ENCODE measurements around the gene DARS1. TPM values are rescaled to one million over a fixed set of nuclear protein-coding genes. Genes with fewer than 3 reads are reported as not detected.

The DARS1 gene
- total RNA-seq (100 to 1,000 TPM in 1 of 5 experiments, 10 to 100 TPM in 4; 45.3 to 140 (median 63.4) TPM), polyA plus RNA-seq (100 to 1,000 TPM; 102 to 124 TPM), total RNA-seq (63.0 reads per million, percentile 76 among the genes with 10 or more reads in this experiment)

GRCh38 chr2:135985018-135985825 is at the start of gene DARS1:
TSS of gene DARS1 (minus strand) at chr2:135985626. CDS start at chr2:135985468, 158 bp downstream.
- Mint-ChIP-seq H3K27me3 (no peaks in the 10 kb centered on the region), H3K27ac (peak within 1 kb of the TSS; percentile 98 to 99 (median 98)), H3K4me1 (peaks cover 9 to 66% (median 54%) of the 10 kb centered on the region in 7 donors), H3K36me3 (peaks cover 0 to 48% (median 10%) of the 10 kb centered on the region in 5 donors), H3K9me3 (peaks cover 0 to 8% (median 0%) of the 10 kb centered on the region in 11 donors), H3K4me3 (peak within 1 kb of the TSS; percentile 90 to 99 (median 97))
- Histone ChIP-seq H3K4me3 (ENCODE audit: low read length) (peak within 1 kb of the TSS; percentile 82), H3K36me3 (ENCODE audit: control insufficient read depth in 2 of 3, insufficient read depth in 3 of 3, low read length in 3 of 3) (peaks cover 0 to 12% (median 0%) of the 10 kb centered on the region in 3 experiments), H3K27me3 (ENCODE audit: control insufficient read depth in 2 of 2, insufficient read depth in 2 of 2, low read length in 2 of 2) (no peaks in the 10 kb centered on the region), H3K4me1 (ENCODE audit: control insufficient read depth in 2 of 2, insufficient read depth in 2 of 2, low read length in 2 of 2) (peaks cover 0 to 24% of the 10 kb centered on the region in 2 donors), H3K9me3 (ENCODE audit: control insufficient read depth in 2 of 3, low read length in 3 of 3) (no peaks in the 10 kb centered on the region), H3K27ac (ENCODE audit: low read depth, low read length) (peak within 1 kb of the TSS; percentile 95)
- ChIA-PET POLR2A (interaction anchor here (0.7 to 2.1 kb wide), 17 partner anchors 10 to 341 kb away, joined by 3 to 12 read pairs (median 4); no protein-coding TSS in a partner anchor), CTCF (interaction anchor here (0.6 to 1.2 kb wide), 3 partner anchors 15 to 399 kb away, joined by 3 to 5 read pairs (median 5); no protein-coding TSS in a partner anchor)
- DNase-seq (peak; percentile 67 to 89 (median 78)), ATAC-seq (peak; percentile 92)
- intact Hi-C loops (cut with micrococcal nuclease): loop anchor here (1.0 to 10.0 kb wide), 21 partner anchors 12 to 1066 kb away; partner anchors contain the start of genes MCM6 (in 2 of the 2), R3HDM1 (in 2 of the 2), ZRANB3 (in 2 of the 2) and CCNT2 (in 1 of the 2)

- no peak for DNase-seq
- no peaks in the 10 kb centered on the region for H3K36me3 ChIP-seq (ENCODE audit: control insufficient read depth in 2 of 3, insufficient read depth in 3 of 3, low read length in 3 of 3)
- Mint-ChIP-seq H3K27me3 (peaks cover 0 to 4% (median 0%) of the 10 kb centered on the region in 5 donors), H3K4me3 (peak overlapping the region in 1 of 10 donors; percentile 2), H3K4me1 (peaks cover 0 to 11% (median 0%) of the 10 kb centered on the region in 7 donors), H3K27ac (no peak overlapping the region), H3K36me3 (peaks cover 0 to 20% (median 5%) of the 10 kb centered on the region in 5 donors), H3K9me3 (peaks cover 0 to 9% (median 0%) of the 10 kb centered on the region in 11 donors)
- H3K27me3 ChIP-seq (ENCODE audit: control insufficient read depth in 2 of 2, insufficient read depth in 2 of 2, low read length in 2 of 2): no peaks in the 10 kb centered on the region
- H3K9me3 ChIP-seq (ENCODE audit: control insufficient read depth in 2 of 3, low read length in 3 of 3): no peaks in the 10 kb centered on the region
- no peak overlapping the region for H3K27ac ChIP-seq (ENCODE audit: low read depth, low read length)
- ChIA-PET CTCF (interaction anchor here (0.6 kb wide), 2 partner anchors 10 to 77 kb away, joined by 3 read pairs; no protein-coding TSS in a partner anchor), POLR2A (interaction anchor here (0.5 to 0.8 kb wide), 2 partner anchors 96 to 1655 kb away, joined by 3 to 4 read pairs; no protein-coding TSS in a partner anchor)
- intact Hi-C loops (cut with micrococcal nuclease): no loop called here
- H3K4me1 ChIP-seq (ENCODE audit: control insufficient read depth in 2 of 2, insufficient read depth in 2 of 2, low read length in 2 of 2): no peaks in the 10 kb centered on the region
- no peak for ATAC-seq
- H3K4me3 ChIP-seq (ENCODE audit: low read length): no peak overlapping the region
These were observed 49.2 kb upstream of the DARS1 start for GRCh38 chr2:136034629-136035028.

- Mint-ChIP-seq H3K36me3 (peaks cover 0 to 9% (median 0%) of the 10 kb centered on the region in 5 donors), H3K9me3 (peaks cover 0 to 4% (median 0%) of the 10 kb centered on the region in 11 donors), H3K4me3 (no peak overlapping the region), H3K27ac (no peak overlapping the region), H3K4me1 (peaks cover 0 to 11% (median 0%) of the 10 kb centered on the region in 7 donors), H3K27me3 (peaks cover 0 to 4% (median 0%) of the 10 kb centered on the region in 5 donors)
- H3K9me3 ChIP-seq (ENCODE audit: control insufficient read depth in 2 of 3, low read length in 3 of 3): no peaks in the 10 kb centered on the region
- no peaks in the 10 kb centered on the region for H3K27me3 ChIP-seq (ENCODE audit: control insufficient read depth in 2 of 2, insufficient read depth in 2 of 2, low read length in 2 of 2)
- ChIA-PET POLR2A (interaction anchor here (0.7 kb wide), 1 partner anchor 147 kb away, joined by 3 read pairs; no protein-coding TSS in a partner anchor), CTCF (interaction anchor here (0.5 kb wide), 1 partner anchor 11 kb away, joined by 3 read pairs; no protein-coding TSS in a partner anchor)
- intact Hi-C loops (cut with micrococcal nuclease): no loop called here
- ATAC-seq: no peak
- no peaks in the 10 kb centered on the region for H3K36me3 ChIP-seq (ENCODE audit: control insufficient read depth in 2 of 3, insufficient read depth in 3 of 3, low read length in 3 of 3)
- H3K4me3 ChIP-seq (ENCODE audit: low read length): no peak overlapping the region
- DNase-seq: no peak
- H3K4me1 ChIP-seq (ENCODE audit: control insufficient read depth in 2 of 2, insufficient read depth in 2 of 2, low read length in 2 of 2): no peaks in the 10 kb centered on the region
- H3K27ac ChIP-seq (ENCODE audit: low read depth, low read length): no peak overlapping the region
These were observed 47.5 kb upstream of the DARS1 start for GRCh38 chr2:136032817-136033535.

GRCh38 chr2:136032192-136032591 is 46.8 kb upstream of the DARS1 start:
- peaks cover 0 to 9% (median 0%) of the 10 kb centered on the region in 5 donors for H3K36me3 Mint-ChIP-seq
- intact Hi-C loops (cut with micrococcal nuclease): no loop called here
- Histone ChIP-seq H3K4me3 (ENCODE audit: low read length) (no peak overlapping the region), H3K4me1 (ENCODE audit: control insufficient read depth in 2 of 2, insufficient read depth in 2 of 2, low read length in 2 of 2) (no peaks in the 10 kb centered on the region), H3K27me3 (ENCODE audit: control insufficient read depth in 2 of 2, insufficient read depth in 2 of 2, low read length in 2 of 2) (no peaks in the 10 kb centered on the region), H3K9me3 (ENCODE audit: control insufficient read depth in 2 of 3, low read length in 3 of 3) (no peaks in the 10 kb centered on the region), H3K36me3 (ENCODE audit: control insufficient read depth in 2 of 3, insufficient read depth in 3 of 3, low read length in 3 of 3) (no peaks in the 10 kb centered on the region), H3K27ac (ENCODE audit: low read depth, low read length) (no peak overlapping the region)
- ATAC-seq (no peak), DNase-seq (no peak)
- peaks cover 0 to 11% (median 4%) of the 10 kb centered on the region in 7 donors for H3K4me1 Mint-ChIP-seq
- peaks cover 0 to 3% (median 0%) of the 10 kb centered on the region in 11 donors for H3K9me3 Mint-ChIP-seq
- H3K27me3 Mint-ChIP-seq: peaks cover 0 to 4% (median 0%) of the 10 kb centered on the region in 5 donors
- H3K27ac Mint-ChIP-seq: no peak overlapping the region
- POLR2A ChIA-PET: no interaction called here
- CTCF ChIA-PET: no interaction called here
- no peak overlapping the region for H3K4me3 Mint-ChIP-seq

GRCh38 chr2:136031711-136032110 is 46.3 kb upstream of the DARS1 start:
- no peaks in the 10 kb centered on the region for H3K4me1 ChIP-seq (ENCODE audit: control insufficient read depth in 2 of 2, insufficient read depth in 2 of 2, low read length in 2 of 2)
- Mint-ChIP-seq H3K4me3 (no peak overlapping the region), H3K9me3 (peaks cover 0 to 3% (median 0%) of the 10 kb centered on the region in 11 donors), H3K27ac (no peak overlapping the region), H3K27me3 (peaks cover 0 to 4% (median 0%) of the 10 kb centered on the region in 5 donors), H3K4me1 (peaks cover 0 to 14% (median 2%) of the 10 kb centered on the region in 7 donors), H3K36me3 (peaks cover 0 to 9% (median 0%) of the 10 kb centered on the region in 5 donors)
- ATAC-seq (no peak), DNase-seq (no peak)
- CTCF ChIA-PET: no interaction called here
- no peaks in the 10 kb centered on the region for H3K9me3 ChIP-seq (ENCODE audit: control insufficient read depth in 2 of 3, low read length in 3 of 3)
- H3K27ac ChIP-seq (ENCODE audit: low read depth, low read length): no peak overlapping the region
- POLR2A ChIA-PET: no interaction called here
- no peaks in the 10 kb centered on the region for H3K36me3 ChIP-seq (ENCODE audit: control insufficient read depth in 2 of 3, insufficient read depth in 3 of 3, low read length in 3 of 3)
- no peaks in the 10 kb centered on the region for H3K27me3 ChIP-seq (ENCODE audit: control insufficient read depth in 2 of 2, insufficient read depth in 2 of 2, low read length in 2 of 2)
- no peak overlapping the region for H3K4me3 ChIP-seq (ENCODE audit: low read length)
- intact Hi-C loops (cut with micrococcal nuclease): no loop called here

GRCh38 chr2:136030406-136030805 is 45.0 kb upstream of the DARS1 start:
- Histone ChIP-seq H3K9me3 (ENCODE audit: control insufficient read depth in 2 of 3, low read length in 3 of 3) (no peaks in the 10 kb centered on the region), H3K36me3 (ENCODE audit: control insufficient read depth in 2 of 3, insufficient read depth in 3 of 3, low read length in 3 of 3) (no peaks in the 10 kb centered on the region), H3K4me3 (ENCODE audit: low read length) (no peak overlapping the region), H3K27me3 (ENCODE audit: control insufficient read depth in 2 of 2, insufficient read depth in 2 of 2, low read length in 2 of 2) (no peaks in the 10 kb centered on the region), H3K27ac (ENCODE audit: low read depth, low read length) (no peak overlapping the region), H3K4me1 (ENCODE audit: control insufficient read depth in 2 of 2, insufficient read depth in 2 of 2, low read length in 2 of 2) (no peaks in the 10 kb centered on the region)
- Mint-ChIP-seq H3K4me1 (peaks cover under 1 to 17% (median 6%) of the 10 kb centered on the region in 7 donors), H3K4me3 (no peak overlapping the region), H3K36me3 (peaks cover 0 to 9% (median 0%) of the 10 kb centered on the region in 5 donors), H3K9me3 (peaks cover 0 to 3% (median 0%) of the 10 kb centered on the region in 11 donors), H3K27ac (no peak overlapping the region), H3K27me3 (peaks cover 0 to 4% (median 0%) of the 10 kb centered on the region in 5 donors)
- no peak for ATAC-seq
- ChIA-PET POLR2A (no interaction called here), CTCF (no interaction called here)
- intact Hi-C loops (cut with micrococcal nuclease): no loop called here
- DNase-seq: no peak
